Mesodermal cell (in vitro differentiated cells): ENCODE data around the gene CLASP1.

ENCODE experiments used
- H3K27ac ChIP-seq: 2 replicates; pipeline ENCODE4 v1.7.0; 2013; ENCODE audit warnings: mild to moderate bottlenecking, low read depth, low read length, moderate library complexity; ENCODE audit not compliant: severe bottlenecking
- H3K36me3 ChIP-seq: 2 replicates; pipeline ENCODE4 v1.7.1; 2013; ENCODE audit warnings: mild to moderate bottlenecking, low read length, moderate library complexity; ENCODE audit not compliant: control insufficient read depth, insufficient read depth
- H3K4me1 ChIP-seq: one replicate; pipeline ENCODE4 v1.7.1; 2013; ENCODE audit warnings: mild to moderate bottlenecking, low read length; ENCODE audit not compliant: insufficient read depth, control insufficient read depth, poor library complexity, severe bottlenecking
- H3K4me3 ChIP-seq: 2 replicates; pipeline ENCODE4 v1.7.0; 2013; ENCODE audit warnings: low read length, control low read depth, mild to moderate bottlenecking; ENCODE audit not compliant: insufficient read depth, poor library complexity, severe bottlenecking; ENCODE audit errors: extremely low read depth
- H3K9me3 ChIP-seq: 2 replicates; pipeline ENCODE4 v1.7.1; 2013; ENCODE audit warnings: mild to moderate bottlenecking, low read length, moderate library complexity; ENCODE audit not compliant: control insufficient read depth
- WGBS, 2 experiments: methylation state at CpG; one replicate each; pipeline ENCODE4 v1.1.5; 2013; ENCODE audit warnings: missing lambda C conversion rate in 2 of 2; ENCODE audit not compliant: insufficient coverage in 2 of 2; 5-methylcytosine and 5-hydroxymethylcytosine counted together

CLASP1 gene

DNA sequence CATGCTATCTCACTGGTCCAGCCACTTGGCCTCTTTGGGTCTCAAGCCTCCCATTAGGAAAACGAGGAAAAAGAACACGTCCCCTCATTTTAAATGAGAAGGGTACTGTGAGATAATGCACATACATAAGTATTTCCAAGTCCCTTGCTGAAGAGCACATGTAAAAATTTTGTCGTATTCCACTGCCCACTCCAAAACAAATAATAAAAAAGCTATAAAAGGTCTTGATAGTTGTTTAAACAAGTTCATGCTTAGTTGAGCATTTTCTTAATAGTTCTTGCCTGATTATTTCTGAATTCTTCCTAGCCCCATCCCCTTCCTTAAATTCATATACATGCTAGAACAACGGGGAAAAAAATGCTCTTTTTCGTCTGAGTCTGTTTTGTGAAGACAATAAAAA, 228.8 kb downstream of the CLASP1 start:
- no peak overlapping the region for H3K27ac ChIP-seq
- no CpG with 5 or more reads among the region's 5 CpGs for whole genome bisulfite sequencing, 2 experiments
- peaks cover 42% of the 10 kb centered on the region for H3K36me3 ChIP-seq

DNA sequence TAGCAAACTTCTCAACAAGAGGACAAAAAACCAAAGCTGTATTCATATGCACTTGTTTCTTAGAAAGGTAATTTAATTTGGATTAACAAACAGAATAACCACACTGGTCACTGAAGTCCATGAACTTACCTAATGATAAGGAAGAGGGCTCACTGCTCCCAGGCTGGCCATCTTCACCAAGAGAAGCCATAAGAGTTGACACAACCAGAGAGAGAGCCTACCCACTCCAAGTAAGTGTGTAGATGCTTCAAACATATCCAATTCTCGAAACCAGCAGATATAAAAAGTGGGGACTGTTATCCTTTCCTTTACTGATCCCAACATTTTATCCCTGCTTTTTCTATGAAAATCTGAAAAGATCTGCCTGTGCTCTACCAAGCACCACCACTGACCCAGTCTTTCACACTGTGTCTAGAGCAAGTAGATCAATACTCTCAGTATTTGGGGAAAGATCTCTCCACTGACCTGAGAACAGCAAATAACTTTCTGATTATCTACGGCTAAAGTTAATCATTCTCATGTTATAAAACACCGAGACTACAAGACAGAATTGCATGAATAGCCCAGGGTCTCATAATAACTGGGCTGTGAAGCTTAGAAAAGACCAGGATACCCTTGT, 230.1 kb downstream of the CLASP1 start:
- Histone ChIP-seq H3K36me3 (peaks cover 50% of the 10 kb centered on the region), H3K4me3 (no peak overlapping the region), H3K27ac (no peak overlapping the region), H3K4me1 (no peaks in the 10 kb centered on the region), H3K9me3 (no peaks in the 10 kb centered on the region)
- WGBS, 2 experiments: 100% methylated on average over 1 to 2 of the region's 3 CpGs

More for the DNA sequence above, 228.8 kb downstream of the CLASP1 start:
- H3K4me1 ChIP-seq: no peaks in the 10 kb centered on the region
- no peaks in the 10 kb centered on the region for H3K9me3 ChIP-seq
- no peak overlapping the region for H3K4me3 ChIP-seq

DNA sequence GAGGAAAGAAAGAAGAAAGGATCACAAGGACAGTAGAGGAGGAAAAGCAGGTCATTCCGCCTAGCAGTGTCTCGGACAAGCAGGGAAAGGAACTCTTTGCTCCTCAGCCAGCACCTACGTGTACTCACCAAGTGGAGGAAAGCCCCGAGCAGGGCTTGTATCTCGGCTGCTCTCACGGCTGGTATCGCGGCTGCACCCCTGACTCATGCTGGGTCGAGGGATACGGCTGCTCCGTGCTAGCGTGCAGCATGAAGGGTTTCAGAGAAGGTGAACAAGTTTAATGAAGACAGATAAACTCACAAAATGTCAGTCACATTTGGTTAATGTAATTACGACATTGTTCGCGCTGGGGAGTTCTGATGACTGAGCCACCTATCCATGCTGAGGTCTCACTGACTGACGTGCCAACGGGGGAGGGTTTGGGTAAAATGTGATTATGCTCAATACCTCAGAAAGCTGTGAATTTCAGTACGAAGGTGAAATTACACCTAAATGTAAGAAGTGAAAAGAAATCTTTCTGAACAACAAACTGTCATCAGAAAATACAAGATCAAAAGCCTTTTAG, 230.7 kb downstream of the CLASP1 start:
- 87 to 97% methylated on average over 9 to 13 of the region's 18 CpGs for WGBS, 2 experiments
- H3K36me3 ChIP-seq: peaks cover 49% of the 10 kb centered on the region

DNA sequence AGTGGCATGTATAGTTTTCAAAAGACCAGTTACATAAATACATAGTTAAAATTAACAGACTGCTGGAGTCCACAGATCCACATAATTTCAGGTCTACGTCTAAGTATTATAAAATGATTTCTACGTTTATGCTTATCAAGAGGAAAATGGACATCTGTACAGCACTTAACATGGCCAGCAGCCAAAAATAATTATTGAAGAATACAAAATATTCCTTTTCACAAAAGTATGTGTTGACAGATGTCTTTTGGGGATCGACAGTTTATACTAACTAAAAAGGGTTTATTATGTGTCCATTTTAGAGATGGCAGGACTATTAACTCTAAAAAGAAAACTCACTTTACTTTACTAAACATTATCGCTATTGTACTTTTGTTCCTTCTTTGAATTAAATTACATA, 231.4 kb downstream of the CLASP1 start:
- Histone ChIP-seq H3K4me1 (no peaks in the 10 kb centered on the region), H3K9me3 (no peaks in the 10 kb centered on the region), H3K36me3 (peaks cover 49% of the 10 kb centered on the region), H3K27ac (no peak overlapping the region), H3K4me3 (no peak overlapping the region)
- WGBS, 2 experiments: no CpG with 5 or more reads among the region's 4 CpGs

More for the DNA sequence above, 230.7 kb downstream of the CLASP1 start:
- Histone ChIP-seq H3K4me1 (no peaks in the 10 kb centered on the region), H3K9me3 (no peaks in the 10 kb centered on the region), H3K27ac (no peak overlapping the region), H3K4me3 (no peak overlapping the region)

DNA sequence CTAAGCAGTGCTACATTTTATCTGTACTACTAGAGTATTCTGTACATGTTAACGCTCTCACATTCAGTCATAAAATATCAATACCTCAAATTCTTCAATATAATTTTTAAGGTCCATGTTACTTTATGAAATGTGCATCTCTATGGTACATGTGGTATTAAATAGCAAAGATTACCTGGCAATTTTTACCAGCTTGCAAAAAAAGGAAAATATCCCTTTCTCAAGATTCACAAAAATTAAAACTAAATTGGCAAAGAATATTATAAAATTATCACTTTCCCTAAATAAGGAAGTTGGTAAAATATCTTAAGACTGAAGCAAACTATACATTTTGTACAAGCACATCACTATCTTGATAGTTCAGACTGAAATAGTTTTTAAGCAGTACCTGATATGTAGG, 233.5 kb downstream of the CLASP1 start:
- no peaks in the 10 kb centered on the region for H3K9me3 ChIP-seq
- peaks cover 45% of the 10 kb centered on the region for H3K36me3 ChIP-seq
- H3K4me3 ChIP-seq: no peak overlapping the region
- H3K27ac ChIP-seq: no peak overlapping the region
- WGBS, 2 experiments: no CpG with 5 or more reads among the region's 1 CpG
- H3K4me1 ChIP-seq: no peaks in the 10 kb centered on the region

DNA sequence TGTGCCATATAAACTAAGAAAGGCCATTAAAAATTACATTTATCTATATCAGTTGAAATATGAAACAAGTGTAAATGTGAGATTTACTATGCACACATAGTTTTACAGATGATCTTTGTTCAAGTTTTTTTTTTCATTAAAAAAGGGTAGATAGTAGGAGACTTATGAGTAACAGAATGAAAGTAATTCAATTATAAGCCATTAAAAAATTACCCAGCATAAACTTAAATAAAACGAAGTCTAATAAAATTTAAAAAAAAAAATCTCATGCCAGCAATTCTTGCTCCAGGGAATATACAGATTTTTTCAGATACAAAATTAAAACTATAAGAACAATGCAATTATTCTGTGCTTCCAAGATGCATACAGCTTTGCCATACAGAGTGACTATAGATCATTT, 236.9 kb downstream of the CLASP1 start:
- H3K4me1 ChIP-seq: no peaks in the 10 kb centered on the region
- H3K36me3 ChIP-seq: peaks cover 47% of the 10 kb centered on the region
- no CpG with 5 or more reads among the region's 1 CpG for WGBS, 2 experiments

DNA sequence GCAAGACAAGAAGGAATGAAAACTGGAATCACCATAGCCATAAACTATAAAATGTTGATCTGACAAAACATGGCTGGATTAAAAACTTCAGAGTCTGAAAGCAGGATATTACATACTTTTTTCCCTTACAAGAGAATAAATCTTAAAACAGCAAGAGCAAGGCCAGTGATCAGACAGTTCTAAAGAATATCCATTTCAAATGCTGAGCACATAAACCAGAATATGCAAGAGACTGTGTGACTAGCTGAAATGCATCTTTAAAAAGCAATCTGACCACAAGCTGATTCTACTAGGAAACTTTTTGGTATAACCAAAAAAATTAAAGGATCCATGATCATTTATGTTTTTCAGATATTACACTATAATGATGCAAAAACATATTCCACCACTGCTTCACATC, 239.3 kb downstream of the CLASP1 start:
- H3K27ac ChIP-seq: no peak overlapping the region
- H3K9me3 ChIP-seq: no peaks in the 10 kb centered on the region
- H3K36me3 ChIP-seq: peaks cover 62% of the 10 kb centered on the region
- H3K4me1 ChIP-seq: no peaks in the 10 kb centered on the region
- no peak overlapping the region for H3K4me3 ChIP-seq

More for the DNA sequence above, 236.9 kb downstream of the CLASP1 start:
- H3K27ac ChIP-seq: no peak overlapping the region
- no peak overlapping the region for H3K4me3 ChIP-seq
- H3K9me3 ChIP-seq: no peaks in the 10 kb centered on the region

DNA sequence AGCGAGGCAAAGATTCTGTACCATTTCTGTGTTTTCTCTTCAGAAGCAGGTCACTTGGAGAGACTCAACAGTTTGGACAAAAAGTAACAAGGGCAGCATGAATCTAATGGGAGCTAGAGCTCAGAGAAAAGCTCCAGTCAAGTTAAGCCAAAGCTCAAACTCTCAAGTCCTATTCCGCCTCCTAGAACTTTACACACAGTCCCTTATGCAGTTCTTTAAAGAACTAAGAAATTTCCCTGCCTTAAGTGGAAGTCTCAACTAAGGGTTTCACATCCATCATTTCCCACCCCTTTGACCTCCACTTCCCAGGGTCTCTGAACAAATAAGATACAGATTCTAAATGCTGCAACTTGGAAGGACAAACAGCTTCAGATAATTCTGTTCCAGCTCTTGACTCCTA, 239.9 kb downstream of the CLASP1 start:
- Histone ChIP-seq H3K27ac (no peak overlapping the region), H3K36me3 (peaks cover 58% of the 10 kb centered on the region), H3K4me1 (no peaks in the 10 kb centered on the region), H3K4me3 (no peak overlapping the region), H3K9me3 (no peaks in the 10 kb centered on the region)
- WGBS, 2 experiments: 100% methylated on average over 2 of the region's 2 CpGs

DNA sequence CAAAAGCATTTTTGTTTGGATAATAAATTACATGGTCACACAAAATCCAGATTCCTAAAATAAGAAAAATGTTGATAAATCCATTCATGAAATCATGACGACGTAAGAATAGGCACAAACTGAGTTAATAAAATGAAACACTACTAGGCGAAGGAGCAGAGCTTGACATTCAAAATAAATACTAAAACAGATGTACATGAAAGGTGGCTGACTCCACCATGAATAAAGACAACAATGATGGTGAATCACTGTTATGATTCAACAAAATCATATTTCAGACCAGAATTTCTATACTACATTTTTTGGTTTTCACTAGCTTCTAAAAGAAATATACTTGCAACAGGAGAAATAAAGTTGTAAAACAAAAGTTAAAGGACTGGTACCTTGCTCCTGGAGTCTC, 240.6 kb downstream of the CLASP1 start:
- no peak overlapping the region for H3K27ac ChIP-seq
- WGBS, 2 experiments: no CpG with 5 or more reads among the region's 3 CpGs
- H3K4me1 ChIP-seq: no peaks in the 10 kb centered on the region
- no peak overlapping the region for H3K4me3 ChIP-seq
- no peaks in the 10 kb centered on the region for H3K9me3 ChIP-seq
- peaks cover 56% of the 10 kb centered on the region for H3K36me3 ChIP-seq

DNA sequence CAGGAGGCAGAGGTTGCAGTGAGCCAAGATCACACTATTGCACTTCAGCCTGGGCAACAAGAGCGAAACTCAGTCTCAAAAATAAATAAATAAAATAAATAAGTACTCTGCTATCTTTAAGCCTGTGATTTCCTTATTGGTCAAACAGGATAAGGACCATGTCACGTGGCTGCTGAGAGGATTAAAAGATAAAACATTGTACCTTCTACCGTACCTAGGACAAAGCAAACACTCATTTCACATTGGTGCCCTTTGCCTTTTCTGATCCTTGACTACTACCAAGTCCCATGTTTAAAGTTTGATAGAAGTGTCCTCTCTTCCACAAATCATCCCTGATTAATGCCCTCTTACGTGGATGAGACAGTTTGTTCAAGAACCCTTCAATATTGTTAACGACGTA, 244.0 kb downstream of the CLASP1 start:
- Histone ChIP-seq H3K27ac (no peak overlapping the region), H3K4me1 (no peaks in the 10 kb centered on the region), H3K36me3 (peaks cover 60% of the 10 kb centered on the region), H3K9me3 (no peaks in the 10 kb centered on the region), H3K4me3 (no peak overlapping the region)
- 100% methylated on average over 1 to 4 of the region's 6 CpGs for WGBS, 2 experiments

DNA sequence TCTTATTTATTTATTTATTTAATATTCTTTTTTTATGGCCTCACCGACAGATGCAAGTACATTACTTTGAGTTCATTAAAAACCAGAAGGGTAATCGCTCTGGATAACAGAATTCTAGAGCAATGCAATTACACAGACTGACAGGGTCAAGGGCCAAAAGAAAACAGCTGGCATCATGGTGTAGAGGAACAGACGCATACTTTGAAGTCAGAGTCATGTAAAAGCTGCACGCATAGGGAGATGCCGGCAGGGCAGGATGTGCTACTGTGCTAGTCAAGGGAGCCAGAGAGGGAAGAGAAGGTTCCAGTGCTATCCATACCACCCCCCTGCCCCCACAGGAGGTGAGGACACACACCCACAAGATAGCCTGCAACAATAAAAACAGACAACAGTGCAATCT, 249.1 kb downstream of the CLASP1 start:
- Histone ChIP-seq H3K27ac (no peak overlapping the region), H3K36me3 (peaks cover 59% of the 10 kb centered on the region), H3K9me3 (no peaks in the 10 kb centered on the region), H3K4me1 (no peaks in the 10 kb centered on the region), H3K4me3 (no peak overlapping the region)
- WGBS, 2 experiments: 92 to 95% methylated on average over 2 to 4 of the region's 5 CpGs
